BJ (cell line): ENCODE measurements around the gene CEP112. TPM values are rescaled to one million over a fixed set of nuclear protein-coding genes. Genes with fewer than 3 reads are reported as not detected.

Source experiments
- CTCF ChIA-PET: fragments of 350-600 bp; formaldehyde crosslinking; extraction: SDS; loops from one replicate; lab custom pipeline; 2021; ENCODE audit warnings: antibody characterized with exemption, inconsistent platforms; lab: Yijun Ruan, JAX
- POLR2A ChIA-PET: fragments of 300-600 bp; sonication (Branson Sonifier 250); formaldehyde crosslinking; extraction: SDS; loops from one replicate; lab custom pipeline; 2021; ENCODE audit warnings: antibody characterized with exemption; lab: Charles Lee
- DNase-seq: peaks from one replicate; pipeline ENCODE4 v3.0.0-alpha.2; 2011; ENCODE audit warnings: low read depth
- H3K27me3 ChIP-seq: 2 replicates; pipeline ENCODE4 v1.6.0; 2011; ENCODE audit warnings: low read length; ENCODE audit not compliant: control insufficient read depth, insufficient read depth
- H3K36me3 ChIP-seq: 2 replicates; pipeline ENCODE4 v1.5.1; 2011; ENCODE audit warnings: low read length; ENCODE audit not compliant: control insufficient read depth, insufficient read depth
- H3K4me3 ChIP-seq: 2 replicates; pipeline ENCODE4 v1.5.1; 2011; ENCODE audit warnings: low read depth, mild to moderate bottlenecking, control low read depth, low read length
- polyA plus RNA-seq: library from polyadenylated mRNA; depleted of rRNA; stranded (reverse); fragments of >200 nt; gene quantifications from 2 replicates; pipeline ENCODE4 v1.2.3, GENCODE V29; 2011
- TF ChIP-seq, protein P1 (sequence below): IDR thresholded peaks from 2 replicates; pipeline ENCODE4 v1.5.1; 2011; ENCODE audit warnings: low read depth, mild to moderate bottlenecking, control low read depth, inconsistent platforms, low read length, moderate library complexity; ENCODE audit not compliant: insufficient read depth

CEP112 gene
- polyA plus RNA-seq, 1 experiment = 3.3 TPM

DNA sequence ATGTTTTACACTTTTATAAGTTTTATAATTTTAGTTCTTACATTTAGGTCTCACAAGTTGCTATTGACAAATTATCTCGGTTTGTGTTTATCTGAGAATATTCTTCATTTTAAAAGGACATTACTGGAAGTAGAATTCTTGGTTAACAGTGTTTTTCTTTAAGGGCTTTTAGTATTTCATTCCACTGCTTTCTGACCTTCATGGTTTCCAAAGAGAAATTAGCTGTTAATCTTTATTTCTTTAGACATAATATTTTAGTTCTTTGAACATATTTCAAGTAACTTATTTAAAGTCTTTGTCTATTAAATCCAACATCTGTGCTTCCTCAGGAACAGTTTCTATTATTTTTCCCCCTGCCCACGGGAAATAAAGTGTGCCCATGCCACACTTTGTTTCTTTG, 390.4 kb downstream of the CEP112 start:
- H3K36me3 ChIP-seq = no peaks in the 10 kb centered on the region
- POLR2A ChIA-PET = no interaction called here
- TF ChIP-seq, protein P1, sequence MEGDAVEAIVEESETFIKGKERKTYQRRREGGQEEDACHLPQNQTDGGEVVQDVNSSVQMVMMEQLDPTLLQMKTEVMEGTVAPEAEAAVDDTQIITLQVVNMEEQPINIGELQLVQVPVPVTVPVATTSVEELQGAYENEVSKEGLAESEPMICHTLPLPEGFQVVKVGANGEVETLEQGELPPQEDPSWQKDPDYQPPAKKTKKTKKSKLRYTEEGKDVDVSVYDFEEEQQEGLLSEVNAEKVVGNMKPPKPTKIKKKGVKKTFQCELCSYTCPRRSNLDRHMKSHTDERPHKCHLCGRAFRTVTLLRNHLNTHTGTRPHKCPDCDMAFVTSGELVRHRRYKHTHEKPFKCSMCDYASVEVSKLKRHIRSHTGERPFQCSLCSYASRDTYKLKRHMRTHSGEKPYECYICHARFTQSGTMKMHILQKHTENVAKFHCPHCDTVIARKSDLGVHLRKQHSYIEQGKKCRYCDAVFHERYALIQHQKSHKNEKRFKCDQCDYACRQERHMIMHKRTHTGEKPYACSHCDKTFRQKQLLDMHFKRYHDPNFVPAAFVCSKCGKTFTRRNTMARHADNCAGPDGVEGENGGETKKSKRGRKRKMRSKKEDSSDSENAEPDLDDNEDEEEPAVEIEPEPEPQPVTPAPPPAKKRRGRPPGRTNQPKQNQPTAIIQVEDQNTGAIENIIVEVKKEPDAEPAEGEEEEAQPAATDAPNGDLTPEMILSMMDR = no peak
- DNase-seq = no peak
- no peak overlapping the region for H3K4me3 ChIP-seq
- CTCF ChIA-PET = interaction anchor here (1.2 kb wide), 1 partner anchor 14 kb away, joined by 4 read pairs; no protein-coding TSS in a partner anchor
- H3K27me3 ChIP-seq = no peaks in the 10 kb centered on the region

DNA sequence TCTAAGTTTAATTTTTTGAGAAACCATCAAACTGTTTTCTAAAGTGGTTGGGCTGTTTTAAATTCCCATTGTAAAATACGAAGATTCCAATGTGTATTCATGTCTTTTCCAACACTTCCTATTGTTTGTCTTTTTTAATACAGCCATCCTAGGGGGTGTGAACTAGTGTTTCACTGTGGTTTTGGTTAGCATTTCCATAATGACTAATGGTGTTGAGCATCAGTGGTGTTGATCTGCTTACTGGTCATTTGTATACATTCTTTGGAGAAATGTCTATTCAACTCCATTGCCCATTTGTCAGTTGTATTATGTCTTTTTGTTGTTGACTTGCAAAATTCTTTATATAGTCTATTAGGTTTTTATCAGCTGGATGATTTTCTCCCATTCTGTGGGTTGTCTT, 391.3 kb downstream of the CEP112 start:
- H3K27me3 ChIP-seq = no peaks in the 10 kb centered on the region
- CTCF ChIA-PET = no interaction called here
- POLR2A ChIA-PET = no interaction called here
- TF ChIP-seq, protein P1 = no peak
- DNase-seq = no peak
- no peak overlapping the region for H3K4me3 ChIP-seq
- no peaks in the 10 kb centered on the region for H3K36me3 ChIP-seq

DNA sequence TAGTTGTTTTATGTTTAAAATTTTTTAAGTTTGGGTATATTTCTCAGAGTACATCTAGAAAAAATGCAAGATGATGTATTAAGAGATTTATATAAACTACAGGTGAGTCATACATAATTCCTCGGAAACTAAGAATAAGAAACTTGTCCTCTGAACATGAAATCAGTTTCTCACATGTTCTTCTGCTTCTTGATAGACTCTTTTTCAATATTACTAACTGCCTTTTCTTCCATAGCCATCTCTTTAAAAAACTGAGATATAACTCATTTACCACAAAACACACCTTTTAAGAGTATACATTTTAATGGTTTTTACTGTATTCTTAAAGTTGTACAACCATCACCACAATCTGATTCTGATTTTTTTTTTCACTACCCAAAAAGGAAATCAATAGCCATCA, 392.1 kb downstream of the CEP112 start:
- Histone ChIP-seq H3K36me3 (no peaks in the 10 kb centered on the region), H3K27me3 (no peaks in the 10 kb centered on the region), H3K4me3 (no peak overlapping the region)
- ChIA-PET POLR2A (no interaction called here), CTCF (no interaction called here)
- no peak for DNase-seq
- TF ChIP-seq, protein P1 = no peak

DNA sequence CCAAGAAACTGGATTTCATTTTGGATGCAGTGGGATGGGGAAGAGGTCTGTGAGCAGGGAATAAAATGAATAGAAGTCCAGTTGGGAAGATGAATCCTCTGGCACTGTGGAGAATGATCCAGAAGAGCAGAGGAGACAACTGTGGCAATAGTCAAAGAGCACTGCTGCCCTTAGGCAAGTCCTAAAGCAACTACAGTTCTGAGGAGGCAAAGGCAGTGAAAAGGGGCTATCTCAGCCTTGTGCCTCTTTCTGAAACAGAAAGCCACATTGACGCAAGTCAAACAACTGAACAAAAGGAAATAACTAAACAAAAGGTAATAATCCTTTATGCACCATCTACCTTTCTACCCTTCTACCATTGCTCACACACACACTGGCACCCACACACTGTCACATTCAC, 392.5 kb downstream of the CEP112 start:
- CTCF ChIA-PET = no interaction called here
- Histone ChIP-seq H3K27me3 (no peaks in the 10 kb centered on the region), H3K36me3 (no peaks in the 10 kb centered on the region), H3K4me3 (no peak overlapping the region)
- no peak for DNase-seq
- POLR2A ChIA-PET = no interaction called here
- TF ChIP-seq, protein P1 = no peak

DNA sequence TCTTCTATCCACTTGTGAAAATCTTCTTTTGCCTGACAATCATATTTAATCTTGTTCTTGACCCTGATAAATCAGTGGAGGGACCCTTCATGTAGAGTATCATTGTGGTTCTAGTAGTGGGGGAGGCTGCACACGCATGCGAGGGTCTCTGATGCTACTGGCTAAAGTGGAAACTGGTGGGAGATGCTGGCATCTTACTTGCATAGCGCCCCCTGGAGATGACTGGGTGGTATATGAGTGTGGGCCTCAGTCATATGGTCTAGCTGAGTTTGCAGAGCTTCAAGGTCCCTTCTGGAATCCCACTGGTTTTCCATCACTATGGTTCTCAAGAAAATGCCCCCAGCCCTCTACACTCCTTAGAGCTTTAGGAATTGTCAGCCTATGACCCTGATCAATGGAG, 394.1 kb downstream of the CEP112 start:
- CTCF ChIA-PET = interaction anchor here (0.6 to 1.6 kb wide), 7 partner anchors 7 to 357 kb away, joined by 3 to 4 read pairs (median 3); no protein-coding TSS in a partner anchor
- no peak for DNase-seq
- POLR2A ChIA-PET = no interaction called here

More for the DNA sequence above, 394.1 kb downstream of the CEP112 start:
- H3K4me3 ChIP-seq = no peak overlapping the region
- TF ChIP-seq, protein P1 = peak; percentile 19; the same call in 1 of the 2 replicates
- H3K27me3 ChIP-seq = no peaks in the 10 kb centered on the region
- no peaks in the 10 kb centered on the region for H3K36me3 ChIP-seq
